GM19043 (cell line): ENCODE data around the gene ERI3.

Experiments used
- ATAC-seq: cut with Tn5 transposase; IDR thresholded peaks from one replicate; pipeline ENCODE4 v1.9.1; 2021; ENCODE audit warnings: low read depth; ENCODE audit not compliant: unreplicated experiment

ERI3 gene

DNA sequence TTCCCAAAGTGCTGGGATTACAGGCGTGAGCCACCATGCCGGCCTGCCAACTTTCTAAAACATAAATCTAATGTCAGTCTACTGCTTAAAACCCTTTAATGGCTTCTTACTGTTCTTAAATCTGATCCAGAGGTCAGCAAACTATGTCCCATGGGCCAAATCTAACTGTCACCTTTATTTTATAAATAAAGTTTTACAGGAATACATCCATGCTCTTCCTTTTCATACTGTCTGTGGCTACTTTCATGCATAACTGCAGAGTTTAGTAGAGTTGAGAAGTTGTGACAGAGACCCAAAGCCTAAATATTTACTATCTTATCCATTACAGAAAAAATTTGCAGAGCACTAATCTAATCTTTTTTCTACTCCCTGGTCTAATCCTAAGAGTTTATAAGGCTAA, 3.8 kb downstream of the ERI3 start:
- ATAC-seq, result no peak

DNA sequence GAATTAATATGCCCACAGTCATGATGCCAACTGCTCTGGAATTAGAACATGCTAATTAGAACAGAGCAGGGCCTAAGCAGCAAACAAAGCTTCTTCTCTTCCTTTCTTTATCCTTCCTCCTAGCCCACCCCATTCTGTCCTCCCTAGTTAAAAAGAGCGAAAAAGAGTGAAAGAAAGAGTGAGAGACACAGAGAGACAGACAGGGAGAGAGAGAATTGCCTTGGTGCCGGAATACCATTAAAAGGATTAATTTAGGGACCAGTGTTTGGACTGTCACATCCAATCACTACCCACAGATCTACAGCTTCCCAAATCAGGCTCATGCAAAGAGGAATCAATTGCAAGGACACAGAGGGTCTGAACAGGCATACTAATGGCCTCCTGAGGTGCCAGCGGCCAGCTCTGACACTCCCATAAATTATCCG, 7.0 kb downstream of the ERI3 start:
- no peak for ATAC-seq

DNA sequence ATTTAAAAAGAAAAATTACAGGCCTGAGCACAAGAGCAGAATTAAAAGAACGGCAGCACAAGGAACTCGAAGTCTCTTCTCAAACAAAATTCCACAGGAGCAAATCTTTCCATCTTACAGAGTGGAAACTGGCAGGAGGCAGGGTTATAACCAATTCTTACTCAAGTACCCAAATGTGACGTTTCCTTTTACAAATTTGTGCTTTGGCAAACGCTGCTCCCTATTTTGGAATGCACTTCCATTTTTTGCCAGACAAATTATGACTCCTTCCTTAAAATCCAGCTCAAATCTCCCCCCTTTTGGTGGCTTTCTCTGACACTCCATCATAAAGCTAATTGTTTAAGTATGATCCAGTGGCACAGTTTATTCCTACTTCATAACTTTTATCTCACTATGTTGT, 7.8 kb downstream of the ERI3 start:
- ATAC-seq, result no peak

DNA sequence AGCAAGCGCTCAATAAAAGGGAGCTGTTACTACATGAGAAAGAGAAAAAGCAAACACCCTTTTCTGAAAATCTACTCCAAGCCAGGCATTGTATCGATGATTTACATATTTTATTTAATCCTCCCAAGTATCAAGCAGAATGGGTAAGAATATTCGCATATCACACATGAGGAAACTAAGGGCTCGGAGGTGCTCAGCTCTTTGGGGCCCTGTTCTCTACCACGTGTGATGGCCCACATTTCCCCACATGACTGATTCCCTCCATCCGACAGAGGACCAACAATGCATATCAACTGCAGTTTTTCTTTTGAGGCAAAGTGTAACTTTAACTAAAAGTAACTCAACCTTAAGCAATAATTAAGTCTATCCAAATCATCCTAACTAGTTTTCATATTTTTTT, 8.2 kb downstream of the ERI3 start:
- no peak for ATAC-seq

DNA sequence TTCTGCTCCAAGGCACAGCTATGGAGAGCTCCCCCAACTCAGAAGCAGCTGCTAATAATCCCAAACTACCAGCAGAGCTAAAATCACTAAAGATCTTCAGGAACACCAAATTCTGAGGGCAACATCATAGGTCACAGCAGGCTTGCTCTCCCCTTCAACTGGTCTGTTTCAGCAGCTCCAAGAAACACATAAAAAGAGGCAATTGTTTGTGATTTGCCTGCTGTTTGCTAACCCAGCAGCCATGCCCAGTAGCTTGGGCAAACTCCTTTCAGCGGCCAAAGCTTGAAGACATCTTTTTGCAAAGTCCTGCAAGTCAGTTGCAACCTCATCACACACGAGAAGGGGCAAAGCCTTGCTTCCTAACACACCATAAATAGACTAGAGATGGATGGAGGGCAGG, 8.9 kb downstream of the ERI3 start:
- no peak for ATAC-seq

DNA sequence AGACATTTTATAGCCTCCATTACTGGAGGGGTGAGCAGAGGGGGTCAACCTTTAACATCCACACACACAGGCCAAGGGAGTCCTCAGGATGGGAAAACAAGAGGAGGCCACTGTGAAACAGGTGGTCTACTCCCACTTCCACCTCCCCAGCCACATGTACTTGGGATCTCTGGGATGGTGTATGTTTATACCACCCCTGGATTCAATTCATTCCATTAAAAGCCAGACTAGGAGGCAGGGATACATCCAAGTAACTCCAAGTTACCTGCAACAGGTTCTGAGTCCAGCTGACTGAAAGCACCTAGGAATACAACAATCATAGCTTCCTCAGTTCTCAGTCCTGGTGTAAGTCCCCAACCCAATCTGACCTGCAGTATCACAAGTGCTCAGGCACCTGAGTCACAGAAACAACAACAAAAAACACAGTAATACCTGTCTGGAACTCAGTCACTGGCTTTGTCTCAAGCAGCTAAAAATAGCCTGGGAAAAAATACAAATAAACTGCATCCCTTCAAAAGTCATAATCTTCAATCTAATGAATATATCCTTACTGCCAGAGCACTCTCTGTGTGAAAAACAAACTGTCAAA, 9.8 kb downstream of the ERI3 start:
- no peak for ATAC-seq

DNA sequence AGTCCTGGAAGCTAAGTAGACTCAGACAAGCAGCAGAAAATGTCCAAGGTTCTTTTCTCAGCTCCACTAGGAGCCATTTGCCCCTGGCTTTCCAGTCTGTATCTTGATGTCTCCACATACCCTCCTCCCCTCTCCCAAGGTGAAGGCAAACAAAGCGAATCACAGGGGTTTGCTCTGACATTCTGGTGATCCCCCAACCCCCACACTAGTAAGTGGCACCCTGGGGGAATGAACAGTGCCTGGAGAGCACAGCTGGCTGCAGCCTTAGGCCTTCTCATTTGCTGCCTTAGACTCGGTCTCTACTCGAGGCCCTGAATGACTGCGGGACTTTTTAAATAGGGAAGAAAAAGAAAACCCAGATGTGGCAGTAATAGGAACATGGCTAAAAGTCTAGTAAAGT, 15.3 kb downstream of the ERI3 start:
- ATAC-seq, result no peak

DNA sequence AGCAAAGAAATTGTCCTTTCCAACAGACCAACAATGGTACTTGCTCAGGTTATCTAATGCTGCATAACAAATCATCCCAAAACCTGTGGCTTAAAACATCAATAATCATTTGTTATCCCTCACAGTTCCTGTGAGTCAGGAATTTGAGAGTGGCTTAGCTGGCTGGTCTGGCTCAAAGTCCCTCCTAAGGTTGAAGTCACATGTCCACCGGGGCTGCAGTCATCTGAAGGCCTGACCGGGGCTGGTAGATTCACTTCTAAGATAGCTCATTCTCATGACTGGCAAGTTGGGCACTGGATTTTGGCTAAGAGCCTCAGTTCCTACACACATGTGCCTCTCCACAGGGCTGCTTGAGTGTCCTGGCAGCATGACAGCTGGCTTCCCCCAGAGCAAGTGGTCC, 16.9 kb downstream of the ERI3 start:
- no peak for ATAC-seq

DNA sequence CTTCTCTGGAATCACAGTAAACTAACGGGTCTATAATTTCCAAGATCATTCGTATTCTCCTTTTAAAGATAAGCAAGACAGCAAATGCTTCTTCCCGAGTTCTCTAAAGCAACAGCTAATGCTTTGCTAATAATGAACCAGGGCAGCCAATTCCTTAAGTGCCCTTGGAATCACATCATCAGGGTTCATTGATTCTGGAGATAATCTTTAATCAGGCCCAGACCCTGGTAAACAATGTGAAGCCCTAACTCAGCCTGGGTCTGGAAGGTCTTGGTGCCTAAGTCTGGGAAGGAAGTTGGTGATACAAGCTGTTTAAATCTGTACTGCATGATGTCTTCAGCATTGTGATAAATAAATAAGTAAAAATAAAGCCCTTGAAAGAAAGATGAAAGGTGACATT, 18.4 kb downstream of the ERI3 start:
- no peak for ATAC-seq

DNA sequence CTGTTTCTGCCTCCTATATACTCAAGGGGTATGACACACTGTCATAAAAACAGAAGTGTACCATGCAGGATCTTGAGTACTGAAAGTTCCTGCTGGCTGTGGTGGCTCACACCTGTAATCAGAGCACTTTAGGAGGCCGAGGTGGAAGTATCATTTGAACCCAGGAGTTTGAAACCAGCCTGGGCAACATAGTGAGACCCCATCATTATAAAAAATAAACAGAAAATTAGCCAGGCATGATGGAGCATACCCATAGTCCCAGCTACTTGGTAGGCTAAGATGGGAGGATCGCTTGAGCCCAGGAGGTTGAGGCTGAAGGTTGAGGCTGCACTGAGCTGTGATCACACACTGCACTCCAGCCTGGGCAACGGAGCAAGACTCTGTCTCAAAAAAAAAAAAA, 20.1 kb downstream of the ERI3 start:
- no peak for ATAC-seq

DNA sequence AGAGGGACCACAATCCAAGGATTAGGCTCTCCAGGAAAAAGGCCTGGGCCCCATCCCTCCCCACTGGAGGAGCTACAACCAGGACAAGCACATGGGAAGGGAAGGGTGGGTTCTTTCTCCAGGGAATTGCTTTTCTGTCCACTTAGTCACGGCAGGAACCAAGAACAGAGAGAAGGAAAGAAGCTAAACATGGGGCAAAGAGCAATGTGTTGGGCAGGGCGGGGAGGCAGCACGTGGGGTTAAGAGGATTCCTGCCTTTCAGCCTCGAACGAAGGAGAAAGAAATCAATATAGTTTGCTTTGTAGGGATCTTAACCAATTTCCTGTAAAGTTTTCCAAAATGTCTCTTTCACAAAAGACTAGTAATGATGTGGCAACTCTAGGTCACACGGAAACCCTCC, 21.7 kb downstream of the ERI3 start:
- no peak for ATAC-seq

DNA sequence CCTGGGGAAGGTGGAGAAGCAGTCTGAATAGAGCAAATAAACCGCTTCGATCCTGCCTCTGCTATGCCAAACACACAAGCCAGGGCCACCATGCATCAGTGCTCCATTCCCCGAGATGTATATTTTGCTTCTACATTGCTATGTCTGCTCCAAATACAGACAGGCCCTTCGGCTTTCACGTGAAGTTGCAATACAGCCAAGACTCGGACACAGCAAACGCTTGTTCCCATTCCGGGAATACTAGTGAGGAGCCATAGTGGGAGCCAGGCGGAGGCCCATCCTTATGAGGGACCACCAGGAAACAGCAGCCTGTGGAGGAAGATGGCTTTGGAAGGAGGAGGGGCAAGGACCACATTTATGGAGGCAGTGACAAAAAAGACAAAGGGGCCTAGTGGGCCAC, 22.6 kb downstream of the ERI3 start:
- ATAC-seq, result no peak

DNA sequence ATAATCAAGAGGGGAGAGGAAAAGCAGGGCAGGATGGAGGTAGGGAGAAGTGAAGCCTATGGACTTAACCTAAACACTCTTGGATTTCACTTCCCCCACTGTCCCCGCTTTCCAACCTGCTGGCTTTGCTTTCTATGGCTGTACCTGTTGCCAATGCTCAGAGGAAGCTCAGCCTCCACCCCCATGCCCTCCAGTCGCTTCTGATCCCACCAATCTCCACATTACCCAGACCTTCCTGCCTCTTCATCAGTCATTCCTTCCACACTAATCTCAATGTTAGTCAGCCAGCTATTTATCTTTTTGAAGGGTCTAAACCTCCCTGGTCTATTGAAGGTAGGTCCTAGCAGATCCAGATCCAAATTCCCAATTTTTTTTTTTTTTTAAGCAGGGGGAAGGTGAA, 24.1 kb downstream of the ERI3 start:
- ATAC-seq, result no peak

DNA sequence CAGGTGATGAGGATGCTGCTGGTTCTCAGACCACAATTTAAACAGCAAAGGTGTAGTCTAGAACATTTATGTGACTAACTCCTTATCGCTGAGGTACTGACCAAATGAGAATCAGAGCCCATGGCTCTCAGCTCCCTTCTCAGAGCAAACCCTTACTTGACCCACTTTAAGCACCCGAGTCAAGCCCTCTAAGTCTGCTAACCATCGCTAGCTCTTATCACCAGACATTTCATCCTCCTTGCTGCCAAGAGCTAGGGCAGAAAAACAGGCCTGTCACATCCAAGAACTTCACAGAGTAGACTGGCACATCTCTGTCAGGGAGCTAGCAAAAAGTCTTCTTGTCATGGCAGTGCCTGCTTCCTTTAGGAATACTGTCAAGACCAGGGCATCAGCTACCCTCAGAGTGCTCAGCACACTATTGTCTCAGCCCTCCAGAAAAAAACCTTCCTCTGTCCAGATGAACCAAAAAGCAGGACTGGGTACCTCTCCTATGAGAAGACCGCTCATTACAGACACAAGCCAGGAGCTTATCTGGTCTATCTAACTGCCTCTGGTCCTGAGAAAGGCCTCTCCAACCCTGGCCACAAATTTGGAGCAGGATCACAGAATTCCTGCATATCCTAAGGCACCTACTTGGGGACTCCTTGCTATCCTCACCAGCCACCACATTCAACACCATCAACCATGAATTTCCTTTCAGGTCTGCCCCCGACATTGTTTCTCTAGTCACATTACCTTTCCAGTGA, 26.2 kb downstream of the ERI3 start:
- no peak for ATAC-seq

DNA sequence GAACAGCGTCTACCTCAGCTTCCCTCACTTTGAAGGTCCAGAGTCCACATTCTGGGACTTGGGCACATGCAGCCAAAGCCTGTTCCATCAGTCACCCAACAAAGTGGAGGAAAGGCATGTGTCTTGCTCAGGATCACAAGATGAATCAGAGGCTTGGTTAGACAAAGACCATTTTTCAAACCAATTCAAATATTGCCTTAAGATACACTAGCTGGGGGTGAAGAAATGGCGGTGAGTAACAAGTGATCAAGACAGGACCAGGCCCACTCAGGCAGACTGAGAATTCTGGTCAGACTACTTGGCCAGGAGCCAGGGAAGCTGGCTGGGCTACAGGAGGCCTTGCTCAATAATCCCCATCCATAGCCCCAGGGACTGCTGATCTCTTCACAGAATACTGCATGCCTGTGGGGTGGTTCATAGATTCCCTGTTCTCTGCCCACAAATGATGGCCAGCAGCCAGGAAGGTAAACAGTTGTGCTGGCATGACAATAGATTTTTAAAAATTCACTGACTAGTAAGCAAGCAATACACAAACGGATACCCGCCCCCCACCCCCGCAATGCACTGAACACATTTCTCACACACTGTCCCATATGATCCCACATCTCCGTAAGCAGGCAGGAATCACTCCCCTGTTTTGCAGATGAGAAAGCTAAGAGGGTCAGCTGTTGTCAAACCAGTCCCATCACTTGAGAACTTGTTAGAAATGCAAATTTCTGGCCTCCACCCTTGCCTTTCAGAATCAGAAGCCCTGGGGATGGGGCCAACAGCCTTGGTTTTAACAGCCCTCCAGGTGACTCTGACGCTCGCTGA, 27.2 kb downstream of the ERI3 start:
- ATAC-seq, result no peak

DNA sequence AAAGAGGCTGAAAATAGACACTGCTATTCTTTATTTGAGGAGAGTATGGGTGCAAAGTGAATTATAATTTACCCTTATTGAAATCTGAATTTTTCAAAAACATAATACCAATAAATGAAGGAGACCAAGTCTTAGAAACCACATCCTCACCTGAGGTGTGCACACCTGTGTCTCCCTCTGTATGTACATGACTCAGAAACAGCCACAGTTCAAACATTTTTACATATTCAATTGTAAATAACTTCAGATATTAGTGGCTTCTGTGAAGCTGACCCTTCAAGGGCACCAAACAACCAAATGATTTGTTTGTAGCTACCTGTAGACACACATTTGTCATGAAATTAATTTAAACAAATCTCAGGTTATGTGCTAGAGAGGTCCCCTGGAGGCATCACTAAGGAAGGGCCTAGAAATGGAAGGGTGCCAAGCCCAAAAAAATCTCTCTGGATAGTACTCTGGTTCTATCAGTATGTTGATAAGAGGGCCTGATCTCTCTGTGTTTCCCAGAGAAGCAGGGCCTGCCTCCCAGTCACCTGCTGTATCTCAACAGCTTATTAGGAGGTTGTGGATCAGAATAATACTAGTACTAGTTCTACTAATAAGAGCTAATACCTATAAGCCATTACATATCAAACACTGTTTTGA, 28.1 kb downstream of the ERI3 start:
- no peak for ATAC-seq

DNA sequence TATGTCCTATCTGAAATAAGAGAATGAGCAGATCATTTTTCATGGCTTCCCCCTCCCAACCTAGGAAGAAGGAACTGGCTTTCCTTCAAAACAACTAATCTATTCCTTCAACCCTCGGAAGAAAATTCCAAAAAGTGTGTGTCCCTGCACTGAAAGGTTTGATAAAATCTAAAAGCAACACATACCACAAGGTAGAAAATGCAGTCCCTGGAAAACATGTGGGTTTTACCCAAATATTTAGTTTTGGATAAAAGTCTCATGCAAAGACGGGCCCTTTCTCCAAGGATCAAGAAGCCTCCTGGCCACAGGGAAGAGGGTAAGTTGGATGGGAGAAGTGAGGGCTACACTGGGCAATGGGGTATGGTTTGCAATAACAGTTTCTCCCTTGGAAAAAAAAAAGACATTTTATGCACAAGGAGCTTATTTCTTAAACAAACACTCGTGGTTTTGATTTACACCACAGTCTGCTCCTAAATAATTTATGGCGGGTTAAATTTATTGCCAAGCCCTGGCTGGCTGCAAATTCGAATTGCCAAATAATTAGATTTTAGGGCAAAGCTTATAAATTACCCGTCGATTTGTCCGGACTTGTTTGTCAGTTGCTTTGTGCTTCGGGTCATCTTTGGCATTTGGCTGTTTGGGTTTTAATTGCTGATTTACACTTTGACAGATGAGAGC, 28.9 kb downstream of the ERI3 start:
- ATAC-seq, result no peak

DNA sequence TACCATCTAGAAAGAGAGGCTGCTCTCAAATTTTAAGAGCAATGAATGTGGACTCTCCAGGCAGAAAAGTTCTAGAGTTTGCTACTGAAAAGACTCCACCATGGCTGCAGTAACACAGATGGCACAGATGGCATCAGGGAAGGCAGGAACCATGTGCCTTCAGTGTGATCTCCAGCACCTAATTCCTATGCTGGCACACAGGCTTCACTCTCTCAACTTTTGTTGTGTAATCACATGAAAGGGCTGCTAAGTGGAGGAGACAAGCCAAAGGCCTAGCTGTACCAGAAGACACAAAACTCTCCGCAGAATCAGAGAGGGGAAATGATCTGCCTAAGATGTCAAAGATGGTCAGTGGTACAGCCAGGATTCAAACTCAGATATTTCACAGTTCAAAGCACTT, 31.1 kb downstream of the ERI3 start:
- no peak for ATAC-seq

DNA sequence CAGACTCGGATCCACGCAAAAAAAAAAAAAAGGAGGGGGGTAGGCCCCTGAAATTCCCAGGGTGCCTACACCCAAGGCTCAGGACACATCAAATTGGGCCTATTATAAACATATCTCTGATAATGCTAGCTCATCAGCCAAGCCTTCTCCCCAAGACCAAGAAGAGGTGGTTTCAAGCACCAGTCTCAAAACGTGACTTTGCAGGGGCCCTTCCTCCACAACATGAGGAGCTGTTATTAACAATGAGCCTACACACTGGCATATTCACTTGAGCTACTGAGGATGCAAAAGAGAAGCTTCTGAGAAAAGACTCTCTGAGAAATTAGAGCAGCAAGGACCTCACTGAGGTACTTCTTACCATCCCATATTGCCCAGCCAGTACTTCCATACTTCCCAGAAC, 32.7 kb downstream of the ERI3 start:
- no peak for ATAC-seq

DNA sequence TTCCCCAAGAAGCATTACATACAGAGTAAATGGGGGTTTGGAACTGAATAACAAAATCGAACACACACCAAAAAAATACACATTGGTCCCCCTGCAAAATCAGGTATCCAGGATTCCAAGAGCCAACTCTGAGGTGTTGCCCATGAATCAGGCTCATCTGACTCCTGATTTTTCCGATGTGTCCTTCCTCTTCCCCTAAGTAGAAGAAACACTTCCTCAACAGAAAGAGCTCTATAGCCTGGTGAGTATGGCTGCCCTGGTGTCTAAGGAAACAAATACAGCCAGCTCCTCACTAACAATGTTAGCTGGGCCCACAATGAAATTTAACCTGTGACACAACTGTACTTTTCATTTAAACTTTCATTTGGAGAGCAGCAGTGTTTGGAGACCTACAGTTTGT, 33.6 kb downstream of the ERI3 start:
- no peak for ATAC-seq
